KMS-11 (cell line): Measurements from ENCODE around the gene MDK.

ENCODE experiments used
- H2AFZ ChIP-seq: fragments of 200-600 bp; sonication (generic); 2 replicates; pipeline ENCODE4 v1.6.1; 2016; ENCODE audit warnings: antibody characterized with exemption, mixed run types, low read depth
- H3K27ac ChIP-seq: fragments of 200-600 bp; sonication (generic); 2 replicates; pipeline ENCODE4 v1.6.1; 2016; ENCODE audit warnings: mild to moderate bottlenecking, mixed run types
- H3K27me3 ChIP-seq: fragments of 200-600 bp; sonication (generic); 2 replicates; pipeline ENCODE4 v1.6.1; 2017; ENCODE audit warnings: mild to moderate bottlenecking, low read depth, mixed run types, moderate library complexity; ENCODE audit not compliant: insufficient read depth
- H3K36me3 ChIP-seq: fragments of 200-600 bp; sonication (generic); 2 replicates; pipeline ENCODE4 v1.6.1; 2017; ENCODE audit warnings: mild to moderate bottlenecking, mixed run types; ENCODE audit not compliant: insufficient read depth
- H3K4me1 ChIP-seq: fragments of 200-600 bp; sonication (generic); 2 replicates; pipeline ENCODE4 v1.6.1; 2016; ENCODE audit warnings: mild to moderate bottlenecking, low read depth, mixed run types; ENCODE audit not compliant: poor library complexity, severe bottlenecking
- H3K4me2 ChIP-seq: fragments of 200-600 bp; sonication (generic); 2 replicates; pipeline ENCODE4 v1.7.0; 2016; ENCODE audit warnings: mild to moderate bottlenecking, mixed run types
- H3K4me3 ChIP-seq: fragments of 200-600 bp; sonication (generic); IDR thresholded peaks from 2 replicates; pipeline ENCODE4 v1.6.1; 2017; ENCODE audit warnings: low read depth, low read length, mixed read lengths; ENCODE audit not compliant: insufficient read depth
- H3K79me2 ChIP-seq: fragments of 200-600 bp; sonication (generic); 2 replicates; pipeline ENCODE4 v1.6.1; 2016; ENCODE audit warnings: low read depth, mixed run types; ENCODE audit not compliant: insufficient read depth
- H3K9ac ChIP-seq: fragments of 200-600 bp; sonication (generic); 2 replicates; pipeline ENCODE4 v1.6.1; 2016; ENCODE audit warnings: mild to moderate bottlenecking, mixed run types
- H4K20me1 ChIP-seq: fragments of 200-600 bp; sonication (generic); 2 replicates; pipeline ENCODE4 v1.6.1; 2016; ENCODE audit warnings: mild to moderate bottlenecking, mixed run types; ENCODE audit not compliant: insufficient read depth
- TF ChIP-seq, protein P1 (sequence below): fragments of 200-600 bp; sonication (generic); conservative IDR thresholded peaks from 2 replicates; pipeline ENCODE4 v1.6.1; 2017; ENCODE audit warnings: low read depth, mild to moderate bottlenecking, antibody characterized with exemption, low read length, moderate library complexity, mixed read lengths

Gene MDK

DNA sequence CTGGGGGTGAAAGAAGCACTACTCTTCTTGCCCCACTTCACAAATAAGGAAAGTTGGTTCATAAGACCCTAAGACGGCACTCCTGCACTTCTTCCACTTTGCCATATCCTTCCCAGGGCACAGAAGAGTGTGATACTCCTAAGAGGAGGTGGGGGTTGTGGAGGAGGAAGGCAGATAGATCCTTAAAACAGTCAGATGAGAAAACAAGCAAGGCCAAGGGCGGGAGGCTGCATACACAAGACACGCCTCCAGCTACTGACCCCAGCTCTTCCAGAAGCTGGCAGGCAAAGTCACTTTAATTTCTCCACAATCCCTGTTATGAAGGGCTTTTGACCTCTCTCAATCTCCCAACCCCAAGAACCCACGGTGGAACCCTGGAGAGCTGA, 11.8 kb downstream of the MDK start:
- no peak overlapping the region for H3K27ac ChIP-seq
- no peaks in the 10 kb centered on the region for H3K36me3 ChIP-seq
- H2AFZ ChIP-seq = no peak overlapping the region
- TF ChIP-seq, protein P1, sequence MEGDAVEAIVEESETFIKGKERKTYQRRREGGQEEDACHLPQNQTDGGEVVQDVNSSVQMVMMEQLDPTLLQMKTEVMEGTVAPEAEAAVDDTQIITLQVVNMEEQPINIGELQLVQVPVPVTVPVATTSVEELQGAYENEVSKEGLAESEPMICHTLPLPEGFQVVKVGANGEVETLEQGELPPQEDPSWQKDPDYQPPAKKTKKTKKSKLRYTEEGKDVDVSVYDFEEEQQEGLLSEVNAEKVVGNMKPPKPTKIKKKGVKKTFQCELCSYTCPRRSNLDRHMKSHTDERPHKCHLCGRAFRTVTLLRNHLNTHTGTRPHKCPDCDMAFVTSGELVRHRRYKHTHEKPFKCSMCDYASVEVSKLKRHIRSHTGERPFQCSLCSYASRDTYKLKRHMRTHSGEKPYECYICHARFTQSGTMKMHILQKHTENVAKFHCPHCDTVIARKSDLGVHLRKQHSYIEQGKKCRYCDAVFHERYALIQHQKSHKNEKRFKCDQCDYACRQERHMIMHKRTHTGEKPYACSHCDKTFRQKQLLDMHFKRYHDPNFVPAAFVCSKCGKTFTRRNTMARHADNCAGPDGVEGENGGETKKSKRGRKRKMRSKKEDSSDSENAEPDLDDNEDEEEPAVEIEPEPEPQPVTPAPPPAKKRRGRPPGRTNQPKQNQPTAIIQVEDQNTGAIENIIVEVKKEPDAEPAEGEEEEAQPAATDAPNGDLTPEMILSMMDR = no peak
- H3K4me2 ChIP-seq = no peak overlapping the region
- peaks cover 5% of the 10 kb centered on the region for H3K4me1 ChIP-seq
- peaks cover 23% of the 10 kb centered on the region for H3K27me3 ChIP-seq
- H3K4me3 ChIP-seq = no peak overlapping the region
- no peaks in the 10 kb centered on the region for H4K20me1 ChIP-seq
- H3K9ac ChIP-seq = no peak overlapping the region
- H3K79me2 ChIP-seq = no peaks in the 10 kb centered on the region

DNA sequence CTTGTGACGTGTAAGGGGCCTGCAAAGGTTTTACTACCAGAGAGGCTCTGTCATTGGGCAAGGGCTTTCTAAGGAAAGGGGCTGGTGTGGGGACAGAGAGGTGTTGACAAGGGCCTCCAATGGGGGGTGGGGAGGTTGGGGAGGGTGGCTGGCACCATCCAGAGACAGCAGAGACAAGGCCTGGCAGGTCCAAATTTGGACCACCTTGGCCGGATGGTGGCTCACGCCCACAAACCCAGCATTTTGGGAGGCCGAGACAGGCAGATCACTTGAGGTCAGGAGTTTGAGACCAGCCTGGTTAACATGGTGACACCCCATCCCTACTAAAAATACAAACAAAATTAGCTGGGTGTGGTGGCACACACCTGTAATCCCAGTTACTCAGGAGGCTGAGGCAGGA, 12.3 kb downstream of the MDK start:
- no peak overlapping the region for H2AFZ ChIP-seq
- no peak overlapping the region for H3K9ac ChIP-seq
- no peaks in the 10 kb centered on the region for H4K20me1 ChIP-seq
- H3K4me2 ChIP-seq = no peak overlapping the region
- no peaks in the 10 kb centered on the region for H3K36me3 ChIP-seq
- H3K79me2 ChIP-seq = no peaks in the 10 kb centered on the region
- TF ChIP-seq, protein P1 = no peak
- H3K27ac ChIP-seq = no peak overlapping the region
- H3K4me1 ChIP-seq = peaks cover 5% of the 10 kb centered on the region
- peaks cover 17% of the 10 kb centered on the region; the same call in 1 of the 2 replicates for H3K27me3 ChIP-seq
- no peak overlapping the region for H3K4me3 ChIP-seq

DNA sequence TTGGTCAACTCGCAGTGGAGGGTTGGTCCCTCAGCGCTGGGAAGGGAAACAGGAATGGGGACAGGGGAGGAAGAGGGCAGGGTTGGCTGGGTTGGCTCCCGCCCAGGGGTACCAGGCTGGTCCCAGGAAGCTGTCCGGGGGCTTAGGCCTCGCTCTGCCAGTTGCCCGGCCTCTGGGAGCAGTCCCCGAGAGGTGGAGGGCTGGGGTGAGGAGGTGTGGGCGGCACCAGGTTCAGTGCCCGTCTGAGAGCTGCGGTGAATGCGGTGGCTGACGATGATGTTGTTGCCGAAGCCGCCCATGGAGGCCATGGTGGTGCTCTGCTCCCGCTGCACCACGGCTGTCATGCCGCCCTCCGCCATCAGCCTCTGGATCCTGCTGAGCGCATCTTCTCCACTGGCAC, 16.1 kb downstream of the MDK start:
- no peaks in the 10 kb centered on the region for H3K27me3 ChIP-seq
- no peaks in the 10 kb centered on the region for H3K36me3 ChIP-seq
- no peak overlapping the region for H2AFZ ChIP-seq
- H3K4me1 ChIP-seq = peaks cover 5% of the 10 kb centered on the region
- no peaks in the 10 kb centered on the region for H4K20me1 ChIP-seq
- no peak overlapping the region for H3K9ac ChIP-seq
- H3K27ac ChIP-seq = no peak overlapping the region
- no peak overlapping the region for H3K4me3 ChIP-seq
- TF ChIP-seq, protein P1 = no peak
- H3K4me2 ChIP-seq = no peak overlapping the region
- no peaks in the 10 kb centered on the region for H3K79me2 ChIP-seq

DNA sequence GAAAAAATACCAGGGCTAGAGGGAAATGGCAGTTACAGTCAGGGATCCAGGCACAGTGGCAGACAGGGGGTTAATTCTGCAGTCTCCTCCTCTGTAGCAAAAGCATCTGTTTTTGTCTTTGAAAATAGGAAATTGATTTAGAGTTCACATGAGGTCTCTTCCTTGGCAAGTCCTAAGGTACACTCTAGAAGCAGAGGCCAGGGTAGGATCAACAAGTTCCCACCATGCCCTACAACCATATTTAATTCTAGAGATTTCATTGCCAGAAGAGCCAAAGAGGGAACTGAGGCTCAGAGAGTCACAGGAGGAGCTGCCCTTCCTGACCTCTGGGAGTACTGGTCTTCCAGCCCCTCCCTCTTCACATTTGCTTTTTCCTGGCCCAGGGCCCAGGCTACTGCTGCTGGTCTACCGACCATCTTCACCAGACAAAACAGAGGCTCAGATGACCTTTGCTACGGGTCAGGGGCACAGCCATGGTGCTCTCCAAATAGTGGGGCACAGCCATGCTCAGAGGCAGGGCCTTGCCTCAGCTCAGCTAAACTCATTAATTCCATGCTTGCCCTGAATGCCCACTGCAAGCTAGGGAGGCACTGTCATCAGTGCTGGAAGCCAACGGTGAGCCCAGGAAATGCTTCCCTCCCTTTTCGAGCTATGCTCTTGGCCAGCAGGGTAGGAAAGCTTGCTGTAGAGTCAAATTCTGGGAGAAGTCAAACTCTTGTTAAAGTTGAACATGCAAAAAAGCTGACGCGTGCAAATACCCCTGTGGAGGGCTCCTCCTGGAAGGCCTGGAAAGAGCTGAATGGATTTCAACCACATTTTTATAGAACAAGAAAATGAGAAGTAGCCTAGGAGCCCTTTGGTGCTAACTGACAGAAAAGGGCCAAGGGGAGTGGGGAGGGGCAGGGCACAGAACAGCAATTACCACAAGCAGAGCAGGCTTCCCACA, 21.8 kb downstream of the MDK start:
- H3K27ac ChIP-seq = no peak overlapping the region
- no peak overlapping the region for H3K9ac ChIP-seq
- H3K36me3 ChIP-seq = no peaks in the 10 kb centered on the region
- no peak overlapping the region for H3K4me3 ChIP-seq
- no peaks in the 10 kb centered on the region for H3K27me3 ChIP-seq
- H3K79me2 ChIP-seq = no peaks in the 10 kb centered on the region
- H3K4me2 ChIP-seq = no peak overlapping the region
- TF ChIP-seq, protein P1 = no peak
- no peaks in the 10 kb centered on the region for H3K4me1 ChIP-seq
- no peak overlapping the region for H2AFZ ChIP-seq
- H4K20me1 ChIP-seq = no peaks in the 10 kb centered on the region
